ENCODE data around the gene RNF113A. TPM values are rescaled to one million over a fixed set of nuclear protein-coding genes. Genes with fewer than 3 reads are reported as not detected.

The RNF113A gene
- total and polyA plus RNA-seq, 12 donors: 5.6 to 13.8 (median 9.8) TPM

GRCh38 chrX:119880076-119880475, 8.5 kb upstream of the RNF113A start:
- Histone ChIP-seq H3K27me3 (no peaks in the 10 kb centered on the region), H3K9me3 (no peaks in the 10 kb centered on the region), H3K4me1 (no peaks in the 10 kb centered on the region), H3K36me3 (peaks cover 0 to 41% (median 0%) of the 10 kb centered on the region in 9 donors), H3K4me3 (no peak overlapping the region), H3K27ac (no peak overlapping the region)
- WGBS, 2 donors: 86% methylated on average over 5 of the region's 5 CpGs
- ATAC-seq (no peak), DNase-seq (no peak)
- intact Hi-C loops (cut with DNase I): no loop called here
- no peak for TF ChIP-seq CTCF (IDR thresholded peaks at IDR 0.05)

GRCh38 chrX:119878740-119879139, 7.2 kb upstream of the RNF113A start:
- no peak for ATAC-seq
- no peaks in the 10 kb centered on the region for H3K9me3 ChIP-seq
- no peaks in the 10 kb centered on the region for H3K27me3 ChIP-seq
- WGBS, 2 donors: 65 to 70% methylated on average over 2 of the region's 2 CpGs
- H3K27ac ChIP-seq: no peak overlapping the region
- peaks cover 0 to 5% (median 0%) of the 10 kb centered on the region in 9 donors for H3K4me1 ChIP-seq
- no peak for DNase-seq
- no peak overlapping the region for H3K4me3 ChIP-seq
- intact Hi-C loops (cut with DNase I): loop anchor here in 5 of 10 donors (10.0 kb wide), 2 partner anchors 84 to 94 kb away; partner anchors contain the start of gene RPL39 (in 3 of the 5)
- H3K36me3 ChIP-seq: peaks cover 0 to 48% (median 0%) of the 10 kb centered on the region in 9 donors
- TF ChIP-seq CTCF (IDR thresholded peaks at IDR 0.05): no peak

- 0% methylated on average over 26 of the region's 26 CpGs for WGBS, 2 donors
- Histone ChIP-seq H3K27me3 (no peaks in the 10 kb centered on the region), H3K4me3 (peak overlapping the region; percentile 50 to 81 (median 68)), H3K27ac (peak overlapping the region; percentile 89 to 97 (median 94)), H3K36me3 (peaks cover 0 to 21% (median 0%) of the 10 kb centered on the region in 9 donors), H3K4me1 (peaks cover 0 to 29% (median 8%) of the 10 kb centered on the region in 9 donors), H3K9me3 (no peaks in the 10 kb centered on the region)
- DNase-seq: no peak
- TF ChIP-seq CTCF (IDR thresholded peaks at IDR 0.05): no peak
- peak; percentile 22 to 63 (median 47) for ATAC-seq
- intact Hi-C loops (cut with DNase I): loop anchor here in 7 of 10 donors (1.0 to 10.0 kb wide), 6 partner anchors 18 to 86 kb away; partner anchors contain the start of genes RPL39 (in 5 of the 7) and UPF3B (in 1 of the 7)
Observed at GRCh38 chrX:119871245-119871598, 311 bp downstream of the RNF113A start.

GRCh38 chrX:119870626-119871131, 854 bp downstream of the RNF113A start:
- H3K27me3 ChIP-seq: no peaks in the 10 kb centered on the region
- 0 to 1% methylated on average over 25 of the region's 25 CpGs for WGBS, 2 donors
- DNase-seq (no peak), ATAC-seq (peak in 7 of 8 donors; percentile 29 to 57 (median 48))
- no peaks in the 10 kb centered on the region for H3K9me3 ChIP-seq
- H3K36me3 ChIP-seq: peaks cover 0 to 16% (median 0%) of the 10 kb centered on the region in 9 donors
- no peak for TF ChIP-seq CTCF (IDR thresholded peaks at IDR 0.05)
- H3K4me3 ChIP-seq: peak overlapping the region; percentile 50 to 81 (median 68)
- H3K4me1 ChIP-seq: peaks cover 0 to 29% (median 8%) of the 10 kb centered on the region in 9 donors
- peak overlapping the region; percentile 89 to 97 (median 94) for H3K27ac ChIP-seq
- intact Hi-C loops (cut with DNase I): loop anchor here in 7 of 10 donors (1.0 to 10.0 kb wide), 6 partner anchors 17 to 86 kb away; partner anchors contain the start of genes RPL39 (in 5 of the 7) and UPF3B (in 1 of the 7)

All from heart right ventricle (tissue), 16 donors.